ENCODE results near the gene ADGRB3.
"Not testable (repeated sequence)": the region's sequence is repeated elsewhere in the genome, so short reads cannot be mapped to it uniquely, and the experiment has no call there.

ADGRB3 gene

GRCh38 chr6:69265090-69265489, 630.0 kb downstream of the ADGRB3 start:
- no peak for DNase-seq (ENCODE audit: low read depth)

- DNase-seq (ENCODE audit: low read depth): no peak
Measured at GRCh38 chr6:69265706-69266105, 630.6 kb downstream of the ADGRB3 start.

- no peak for DNase-seq (ENCODE audit: low read depth)
Measured at GRCh38 chr6:69276204-69276603, 641.1 kb downstream of the ADGRB3 start.

- no peak for DNase-seq (ENCODE audit: low read depth)
Measured at GRCh38 chr6:69279805-69280204, 644.7 kb downstream of the ADGRB3 start.

GRCh38 chr6:69280858-69281257, 645.8 kb downstream of the ADGRB3 start:
- DNase-seq (ENCODE audit: low read depth): no peak

GRCh38 chr6:69284176-69284730, 649.2 kb downstream of the ADGRB3 start:
- DNase-seq (ENCODE audit: low read depth): no peak

- no peak for DNase-seq (ENCODE audit: low read depth)
Measured at GRCh38 chr6:69285054-69285453, 650.0 kb downstream of the ADGRB3 start.

GRCh38 chr6:69286331-69286730, 651.2 kb downstream of the ADGRB3 start:
- no peak for DNase-seq (ENCODE audit: low read depth)

GRCh38 chr6:69288198-69288597, 653.1 kb downstream of the ADGRB3 start:
- not testable (repeated sequence) for DNase-seq (ENCODE audit: low read depth)

GRCh38 chr6:69289689-69290495, 654.8 kb downstream of the ADGRB3 start:
- no peak for DNase-seq (ENCODE audit: low read depth)

GRCh38 chr6:69293471-69293870, 658.4 kb downstream of the ADGRB3 start:
- DNase-seq (ENCODE audit: low read depth): no peak

- DNase-seq (ENCODE audit: low read depth): no peak
Measured at GRCh38 chr6:69294407-69294806, 659.3 kb downstream of the ADGRB3 start.

- no peak for DNase-seq (ENCODE audit: low read depth)
Measured at GRCh38 chr6:69294862-69295261, 659.8 kb downstream of the ADGRB3 start.

- no peak for DNase-seq (ENCODE audit: low read depth)
Measured at GRCh38 chr6:69303382-69303781, 668.3 kb downstream of the ADGRB3 start.

- no peak for DNase-seq (ENCODE audit: low read depth)
Measured at GRCh38 chr6:69305456-69305855, 670.4 kb downstream of the ADGRB3 start.

GRCh38 chr6:69308584-69308983, 673.5 kb downstream of the ADGRB3 start:
- DNase-seq (ENCODE audit: low read depth): no peak

GRCh38 chr6:69311888-69312287, 676.8 kb downstream of the ADGRB3 start:
- DNase-seq (ENCODE audit: low read depth): no peak

- DNase-seq (ENCODE audit: low read depth): no peak
Measured at GRCh38 chr6:69314001-69314400, 678.9 kb downstream of the ADGRB3 start.

GRCh38 chr6:69314531-69314930, 679.4 kb downstream of the ADGRB3 start:
- DNase-seq (ENCODE audit: low read depth): no peak

GRCh38 chr6:69331886-69332285, 696.8 kb downstream of the ADGRB3 start:
- no peak for DNase-seq (ENCODE audit: low read depth)

- DNase-seq (ENCODE audit: low read depth): no peak
Measured at GRCh38 chr6:69337311-69337710, 702.2 kb downstream of the ADGRB3 start.

- DNase-seq (ENCODE audit: low read depth): no peak
Measured at GRCh38 chr6:69338431-69339162, 703.5 kb downstream of the ADGRB3 start.

GRCh38 chr6:69339163-69339550, 704.1 kb downstream of the ADGRB3 start:
- no peak for DNase-seq (ENCODE audit: low read depth)

Data from non-pigmented ciliary epithelial cell (primary cell).